Tibial nerve (tissue), 4 donors: ENCODE data around the gene SLC17A7. TPM values are rescaled to one million over a fixed set of nuclear protein-coding genes. Genes with fewer than 3 reads are reported as not detected.

Source experiments
- DNase-seq, 2 donors: peaks; one replicate each; pipeline ENCODE4 v3.0.0-alpha.2; 2019; ENCODE audit warnings: low spot score in 2 of 2
- H3K27ac ChIP-seq, 4 donors: fragments of 200-600 bp; sonication (generic) in 3 of 4; one replicate each; pipeline ENCODE4 v1.5.1; 2017 to 2019; ENCODE audit warnings: mild to moderate bottlenecking in 1 of 4
- H3K27me3 ChIP-seq, 2 donors: fragments of 200-600 bp; sonication (generic) in 1 of 2; one replicate each; pipeline versions ENCODE4 v1.5.1 to v1.6.0; 2017 to 2019
- H3K36me3 ChIP-seq, 3 donors: fragments of 200-600 bp; sonication (generic); one replicate each; pipeline ENCODE4 v1.5.1; 2018 to 2019
- H3K4me1 ChIP-seq, 4 donors: fragments of 200-600 bp; sonication (generic) in 3 of 4; one replicate each; pipeline ENCODE4 v1.5.1; 2017 to 2019
- H3K4me3 ChIP-seq, 4 donors: fragments of 200-600 bp; sonication (generic) in 3 of 4; one replicate each; pipeline ENCODE4 v1.5.1; 2017 to 2019; ENCODE audit warnings: mild to moderate bottlenecking in 1 of 4, moderate library complexity in 1 of 4
- H3K9me3 ChIP-seq, 4 donors: fragments of 200-600 bp; sonication (generic) in 3 of 4; one replicate each; pipeline ENCODE4 v1.5.1; 2017 to 2019
- CTCF ChIP-seq, 5 experiments: fragments of 200-600 bp in 3 of 5; fragments of 450-650 bp in 2 of 5; sonication (generic) in 3 of 5; IDR thresholded peaks; one replicate each; pipeline ENCODE4 v1.5.1; 2016 to 2019; ENCODE audit warnings: antibody characterized with exemption in 5 of 5, mild to moderate bottlenecking in 3 of 5, moderate library complexity in 2 of 5
- EP300 ChIP-seq, 2 donors: sonication (generic); formaldehyde crosslinking; IDR thresholded peaks; one replicate each; pipeline ENCODE4 v1.6.1; 2017; ENCODE audit warnings: antibody characterized with exemption in 2 of 2, mild to moderate bottlenecking in 1 of 2
- POLR2A ChIP-seq, 2 donors: fragments of 450-650 bp; IDR thresholded peaks; one replicate each; pipeline ENCODE4 v1.6.1; 2017; ENCODE audit warnings: antibody characterized with exemption in 2 of 2, mild to moderate bottlenecking in 2 of 2, moderate library complexity in 2 of 2
- WGBS, 2 donors: methylation state at CpG; one replicate each; pipeline ENCODE4 v1.1.5; 2018; 5-methylcytosine and 5-hydroxymethylcytosine counted together
- total RNA-seq, 4 donors: library from RNA; depleted of rRNA; stranded (reverse); fragments of >200 nt; gene quantifications; one replicate each; pipeline ENCODE4 v1.1.0, GENCODE V29; 2016

Gene SLC17A7
- total RNA-seq, 4 donors from 2014 or later = 2.4 to 7.1 (median 6.2) TPM

GRCh38 chr19:49458567-49458903, 17.2 kb upstream of the SLC17A7 start:
- no peak overlapping the region for H3K4me3 ChIP-seq
- peak overlapping the region in 3 of 4 donors; percentile 52 to 84 (median 73) for H3K27ac ChIP-seq
- no peaks in the 10 kb centered on the region for H3K9me3 ChIP-seq
- H3K4me1 ChIP-seq = peaks cover 0 to 49% (median 14%) of the 10 kb centered on the region in 4 donors
- H3K27me3 ChIP-seq = no peaks in the 10 kb centered on the region
- H3K36me3 ChIP-seq = peaks cover 0 to 32% (median 9%) of the 10 kb centered on the region in 3 donors
- TF ChIP-seq CTCF (IDR thresholded peaks at IDR 0.05) (no peak), EP300 (IDR thresholded peaks at IDR 0.05) (no peak), POLR2A (IDR thresholded peaks at IDR 0.05) (no peak)
- 64 to 77% methylated on average over 5 of the region's 5 CpGs for WGBS, 2 donors
- DNase-seq = no peak

- Histone ChIP-seq H3K27ac (peak overlapping the region in 3 of 4 donors; percentile 42 to 84 (median 58)), H3K9me3 (no peaks in the 10 kb centered on the region), H3K27me3 (no peaks in the 10 kb centered on the region), H3K4me1 (peaks cover 0 to 58% (median 14%) of the 10 kb centered on the region in 4 donors), H3K36me3 (peaks cover 0 to 18% (median 9%) of the 10 kb centered on the region in 3 donors), H3K4me3 (no peak overlapping the region)
- 66 to 72% methylated on average over 5 of the region's 5 CpGs for WGBS, 2 donors
- DNase-seq = no peak
- no peak for TF ChIP-seq POLR2A (IDR thresholded peaks at IDR 0.05)
- TF ChIP-seq EP300 (IDR thresholded peaks at IDR 0.05) = no peak
- no peak for TF ChIP-seq CTCF (IDR thresholded peaks at IDR 0.05)
Measured at GRCh38 chr19:49456326-49456725, 15.0 kb upstream of the SLC17A7 start.

GRCh38 chr19:49455773-49456172, 14.4 kb upstream of the SLC17A7 start:
- peaks cover 0 to 16% (median 9%) of the 10 kb centered on the region in 3 donors for H3K36me3 ChIP-seq
- DNase-seq = no peak
- no peak overlapping the region for H3K4me3 ChIP-seq
- WGBS, 2 donors = 39 to 49% methylated on average over 5 of the region's 5 CpGs
- no peaks in the 10 kb centered on the region for H3K9me3 ChIP-seq
- H3K27me3 ChIP-seq = no peaks in the 10 kb centered on the region
- TF ChIP-seq EP300 (IDR thresholded peaks at IDR 0.05) (no peak), CTCF (IDR thresholded peaks at IDR 0.05) (no peak), POLR2A (IDR thresholded peaks at IDR 0.05) (no peak)
- H3K4me1 ChIP-seq = peaks cover 0 to 62% (median 15%) of the 10 kb centered on the region in 4 donors
- H3K27ac ChIP-seq = peak overlapping the region in 3 of 4 donors; percentile 42 to 84 (median 58)

- Histone ChIP-seq H3K4me1 (peaks cover 0 to 71% (median 18%) of the 10 kb centered on the region in 4 donors), H3K27me3 (no peaks in the 10 kb centered on the region), H3K9me3 (no peaks in the 10 kb centered on the region), H3K36me3 (peaks cover 0 to 15% (median 5%) of the 10 kb centered on the region in 3 donors), H3K4me3 (peak overlapping the region; percentile 56 to 92 (median 68)), H3K27ac (peak overlapping the region; percentile 90 to 99 (median 94))
- WGBS, 2 donors = 40 to 48% methylated on average over 10 of the region's 10 CpGs
- no peak for TF ChIP-seq CTCF (IDR thresholded peaks at IDR 0.05)
- no peak for TF ChIP-seq EP300 (IDR thresholded peaks at IDR 0.05)
- TF ChIP-seq POLR2A (IDR thresholded peaks at IDR 0.05) = no peak
- no peak for DNase-seq
Measured at GRCh38 chr19:49453757-49454240, 12.5 kb upstream of the SLC17A7 start.

- no peaks in the 10 kb centered on the region for H3K27me3 ChIP-seq
- TF ChIP-seq CTCF (IDR thresholded peaks at IDR 0.05) (peak in 1 of 5 experiments; percentile 17), POLR2A (IDR thresholded peaks at IDR 0.05) (peak; percentile 85 to 96), EP300 (IDR thresholded peaks at IDR 0.05) (peak; percentile 74 to 90)
- H3K9me3 ChIP-seq = no peaks in the 10 kb centered on the region
- peak within 1 kb of the TSS; percentile 56 to 92 (median 78) for H3K4me3 ChIP-seq
- 0% methylated on average over 39 to 60 of the region's 66 CpGs for WGBS, 2 donors
- peaks cover 0 to 71% (median 16%) of the 10 kb centered on the region in 4 donors for H3K4me1 ChIP-seq
- H3K27ac ChIP-seq = peak within 1 kb of the TSS; percentile 90 to 99 (median 94)
- H3K36me3 ChIP-seq = peaks cover 0 to 21% (median 5%) of the 10 kb centered on the region in 3 donors
- DNase-seq = peak; percentile 95 to 100
Measured at GRCh38 chr19:49453013-49453756, 11.9 kb upstream of the SLC17A7 start, which contains the start of gene ALDH16A1. Gene ALDH16A1 (plus strand): TSS chr19:49453225. CDS start chr19:49453332, 107 bp downstream.
